DOHH2 (cell line): ENCODE measurements around the gene OXSR1.

ENCODE experiments used
- H3F3A ChIP-seq: fragments of 200-600 bp; sonication (generic), shearing (Covaris generic); 2 replicates; pipeline ENCODE4 v1.6.0; 2016; ENCODE audit warnings: antibody characterized with exemption, mild to moderate bottlenecking; ENCODE audit not compliant: control insufficient read depth, insufficient read depth
- H3K27ac ChIP-seq: fragments of 200-600 bp; sonication (generic); 2 replicates; pipeline ENCODE4 v1.5.1; 2014; ENCODE audit warnings: low read depth, mild to moderate bottlenecking, low read length, moderate library complexity
- H3K27me3 ChIP-seq: fragments of 200-600 bp; sonication (generic); 2 replicates; pipeline ENCODE4 v1.6.1; 2014; ENCODE audit warnings: mild to moderate bottlenecking, low read length, mixed read lengths; ENCODE audit not compliant: control insufficient read depth
- H3K36me3 ChIP-seq: fragments of 200-600 bp; sonication (generic); 2 replicates; pipeline ENCODE4 v1.6.1; 2014; ENCODE audit warnings: mild to moderate bottlenecking, low read length, moderate library complexity, mixed read lengths; ENCODE audit not compliant: control insufficient read depth
- H3K4me1 ChIP-seq: fragments of 200-600 bp; sonication (generic); 2 replicates; pipeline ENCODE4 v1.6.1; 2014; ENCODE audit warnings: mild to moderate bottlenecking, low read length, mixed read lengths; ENCODE audit not compliant: control insufficient read depth
- H3K4me2 ChIP-seq: fragments of 200-600 bp; sonication (generic); 2 replicates; pipeline ENCODE4 v1.6.0; 2014; ENCODE audit warnings: mild to moderate bottlenecking, low read length, moderate library complexity
- H3K4me3 ChIP-seq: fragments of 200-600 bp; sonication (generic); 2 replicates; pipeline ENCODE4 v1.5.1; 2014; ENCODE audit warnings: mild to moderate bottlenecking, low read length, mixed read lengths
- H3K79me2 ChIP-seq: fragments of 200-600 bp; sonication (generic); 2 replicates; pipeline ENCODE4 v1.6.1; 2014; ENCODE audit warnings: mild to moderate bottlenecking, low read length, mixed read lengths; ENCODE audit not compliant: control insufficient read depth
- H3K9me2 ChIP-seq: fragments of 200-600 bp; sonication (generic); replicated peaks from 2 replicates; pipeline ENCODE4 v1.6.1; 2014; ENCODE audit warnings: mild to moderate bottlenecking, low read length, mixed read lengths; ENCODE audit not compliant: control insufficient read depth
- H3K9me3 ChIP-seq: fragments of 200-600 bp; sonication (generic); 2 replicates; pipeline ENCODE4 v1.6.1; 2014; ENCODE audit warnings: antibody characterized with exemption, low read length, mixed read lengths; ENCODE audit not compliant: control insufficient read depth, insufficient read depth
- H4K20me1 ChIP-seq: fragments of 200-600 bp; sonication (generic); 2 replicates; pipeline ENCODE4 v1.6.0; 2014; ENCODE audit warnings: low read depth, mild to moderate bottlenecking, antibody characterized with exemption, low read length, moderate library complexity; ENCODE audit not compliant: control insufficient read depth, insufficient read depth
- CTCF ChIP-seq: fragments of 200-600 bp; sonication (generic); IDR thresholded peaks from one replicate; pipeline ENCODE4 v1.5.1; 2014; ENCODE audit warnings: antibody characterized with exemption, mild to moderate bottlenecking, low read depth, low read length; ENCODE audit not compliant: poor library complexity, severe bottlenecking
- EZH2phosphoT487 ChIP-seq: fragments of 200-600 bp; sonication (generic); IDR thresholded peaks from 2 replicates; pipeline ENCODE4 v1.6.1; 2017; ENCODE audit warnings: borderline replicate concordance, mild to moderate bottlenecking, antibody characterized with exemption, low read length, moderate library complexity, mixed read lengths

OXSR1 gene

GRCh38 chr3:38253704-38254103 is 88.4 kb downstream of the OXSR1 start:
- Histone ChIP-seq H3K36me3 (peaks cover 54% of the 10 kb centered on the region), H3K4me3 (no peak overlapping the region), H4K20me1 (no peaks in the 10 kb centered on the region), H3K9me2 (no peaks in the 10 kb centered on the region), H3K27me3 (no peaks in the 10 kb centered on the region), H3K4me1 (no peaks in the 10 kb centered on the region), H3K79me2 (no peaks in the 10 kb centered on the region), H3K9me3 (no peaks in the 10 kb centered on the region), H3K4me2 (no peak overlapping the region), H3F3A (no peaks in the 10 kb centered on the region), H3K27ac (no peak overlapping the region)
- no peak for TF ChIP-seq EZH2phosphoT487
- TF ChIP-seq CTCF, result no peak

- Histone ChIP-seq H3K79me2 (no peaks in the 10 kb centered on the region), H3K36me3 (peaks cover 46% of the 10 kb centered on the region), H3K9me3 (no peaks in the 10 kb centered on the region), H3K27me3 (no peaks in the 10 kb centered on the region), H3K4me3 (no peak overlapping the region), H3K4me1 (no peaks in the 10 kb centered on the region), H3K9me2 (no peaks in the 10 kb centered on the region), H4K20me1 (no peaks in the 10 kb centered on the region), H3K4me2 (no peak overlapping the region), H3F3A (no peaks in the 10 kb centered on the region), H3K27ac (no peak overlapping the region)
- TF ChIP-seq EZH2phosphoT487 (no peak), CTCF (no peak)
Measured at GRCh38 chr3:38254872-38255271, 89.5 kb downstream of the OXSR1 start.

- no peaks in the 10 kb centered on the region for H3F3A ChIP-seq
- no peaks in the 10 kb centered on the region for H3K9me2 ChIP-seq
- H4K20me1 ChIP-seq, result no peaks in the 10 kb centered on the region
- H3K27ac ChIP-seq, result no peak overlapping the region
- peaks cover 41% of the 10 kb centered on the region for H3K36me3 ChIP-seq
- H3K4me2 ChIP-seq, result no peak overlapping the region
- TF ChIP-seq EZH2phosphoT487, result no peak
- no peak for TF ChIP-seq CTCF
- no peak overlapping the region for H3K4me3 ChIP-seq
- no peaks in the 10 kb centered on the region for H3K9me3 ChIP-seq
- H3K4me1 ChIP-seq, result no peaks in the 10 kb centered on the region
- no peaks in the 10 kb centered on the region for H3K79me2 ChIP-seq
- H3K27me3 ChIP-seq, result no peaks in the 10 kb centered on the region
Measured at GRCh38 chr3:38255627-38256026, 90.3 kb downstream of the OXSR1 start.

- no peaks in the 10 kb centered on the region for H4K20me1 ChIP-seq
- no peak overlapping the region for H3K4me2 ChIP-seq
- no peaks in the 10 kb centered on the region for H3K9me3 ChIP-seq
- H3K4me1 ChIP-seq, result no peaks in the 10 kb centered on the region
- peaks cover 22% of the 10 kb centered on the region for H3K36me3 ChIP-seq
- no peaks in the 10 kb centered on the region for H3K27me3 ChIP-seq
- H3K9me2 ChIP-seq, result no peaks in the 10 kb centered on the region
- H3K79me2 ChIP-seq, result no peaks in the 10 kb centered on the region
- no peak overlapping the region for H3K4me3 ChIP-seq
- no peak for TF ChIP-seq CTCF
- TF ChIP-seq EZH2phosphoT487, result no peak
- H3F3A ChIP-seq, result no peaks in the 10 kb centered on the region
- H3K27ac ChIP-seq, result no peak overlapping the region
Measured at GRCh38 chr3:38257583-38257982, 92.2 kb downstream of the OXSR1 start.
